Panc1 (cell line): ENCODE results near the gene DEPDC5. TPM values are rescaled to one million over a fixed set of nuclear protein-coding genes. Genes with fewer than 3 reads are reported as not detected.

Experiments
- ATAC-seq: fragments of 200-7000 bp; cut with Tn5 transposase; 2 replicates; pipeline ENCODE4 v1.9.1; 2020; ENCODE audit warnings: mild to moderate bottlenecking, moderate library complexity
- BruUV-seq: library from RNA; stranded (reverse); fragments of 400-500 nt; replicated peaks from 2 replicates; lab custom pipeline; 2021; lab: Mats Ljungman, UMichigan
- CTCF ChIA-PET: fragments of 300-600 bp; sonication (Branson Sonifier 250); formaldehyde crosslinking; loops from one replicate; lab custom pipeline; 2022; ENCODE audit warnings: antibody characterized with exemption; lab: Charles Lee
- POLR2A ChIA-PET: fragments of 300-600 bp; sonication (Branson Sonifier 250); formaldehyde crosslinking; loops from one replicate; lab custom pipeline; 2022; ENCODE audit warnings: antibody characterized with exemption; lab: Charles Lee
- DNase-seq: peaks from one replicate; pipeline ENCODE4 v3.0.0-alpha.2; 2010; ENCODE audit warnings: low read depth, low spot score
- H3K27ac ChIP-seq: 2 replicates; pipeline ENCODE4 v1.5.1; 2011; ENCODE audit warnings: mild to moderate bottlenecking, low read length, inconsistent platforms
- H3K27me3 ChIP-seq: fragments of 200-500 bp; sonication (Bioruptor generic); 2 replicates; pipeline ENCODE4 v1.6.0; 2014; ENCODE audit warnings: low read length, inconsistent platforms; ENCODE audit not compliant: control insufficient read depth, insufficient read depth
- H3K36me3 ChIP-seq: fragments of 200-500 bp; sonication (Bioruptor generic); 2 replicates; pipeline ENCODE4 v1.5.1; 2014; ENCODE audit warnings: inconsistent platforms, mild to moderate bottlenecking, low read length, moderate library complexity; ENCODE audit not compliant: control insufficient read depth, insufficient read depth
- H3K4me1 ChIP-seq: 2 replicates; pipeline ENCODE4 v1.5.1; 2011; ENCODE audit warnings: inconsistent platforms, mild to moderate bottlenecking, low read length, moderate library complexity; ENCODE audit not compliant: control insufficient read depth, insufficient read depth
- H3K4me3 ChIP-seq, 2 experiments: 2 replicates each; pipeline ENCODE4 v1.5.1; 2011 to 2012; ENCODE audit warnings: low read depth in 2 of 2, low read length in 2 of 2, mild to moderate bottlenecking in 2 of 2, inconsistent platforms in 1 of 2, moderate library complexity in 1 of 2
- H3K9me3 ChIP-seq: fragments of 200-500 bp; sonication (Bioruptor generic); 2 replicates; pipeline ENCODE4 v1.5.1; 2014; ENCODE audit warnings: low read depth, mild to moderate bottlenecking, inconsistent platforms, low read length, moderate library complexity; ENCODE audit not compliant: control insufficient read depth, insufficient read depth
- POLR2AphosphoS5 ChIP-seq: IDR thresholded peaks from 2 replicates; pipeline ENCODE4 v1.6.1; 2012; ENCODE audit warnings: mild to moderate bottlenecking, low read depth, low read length, moderate library complexity
- SIN3A ChIP-seq: IDR thresholded peaks from 2 replicates; pipeline ENCODE4 v1.6.1; 2012; ENCODE audit warnings: low read depth, mild to moderate bottlenecking, low read length, moderate library complexity, borderline replicate concordance; ENCODE audit not compliant: insufficient read depth
- TCF7L2 ChIP-seq: IDR thresholded peaks from 2 replicates; pipeline ENCODE4 v1.6.1; 2011; ENCODE audit warnings: mild to moderate bottlenecking, low read depth, low read length, inconsistent platforms
- in situ Hi-C: cut with HindIII; loops from 2 replicates; pipeline ENCODE4 v1.10.0; 2016; ENCODE audit warnings: low sequenced_read_pairs, low pct_unique_long_range_greater_than_20kb
- intact Hi-C: fragments of 100-400 bp; cut with micrococcal nuclease; formaldehyde crosslinking; loops from one replicate; pipeline ENCODE4 v1.10.0; 2022; ENCODE audit not compliant: unreplicated experiment
- total RNA-seq: library from RNA; stranded (reverse); gene quantifications from one replicate; pipeline ENCODE4 v1.2.1, GENCODE V29; 2021; ENCODE audit not compliant: unreplicated experiment
- TF ChIP-seq, protein P1 (sequence below): fragments of 450-650 bp; IDR thresholded peaks from 2 replicates; pipeline ENCODE4 v1.5.1; 2017; ENCODE audit warnings: mild to moderate bottlenecking
- TF ChIP-seq, protein P2 (sequence below), 2 experiments: IDR thresholded peaks; 2 replicates each; pipeline ENCODE4 v1.6.1; 2011 to 2012; ENCODE audit warnings: low read depth in 2 of 2, control low read depth in 1 of 2, low read length in 1 of 2, mild to moderate bottlenecking in 1 of 2, moderate library complexity in 1 of 2; ENCODE audit not compliant: insufficient read depth in 1 of 2

Gene DEPDC5
- total RNA-seq, 1 experiment from 2014 or later: 20.2 TPM

DNA sequence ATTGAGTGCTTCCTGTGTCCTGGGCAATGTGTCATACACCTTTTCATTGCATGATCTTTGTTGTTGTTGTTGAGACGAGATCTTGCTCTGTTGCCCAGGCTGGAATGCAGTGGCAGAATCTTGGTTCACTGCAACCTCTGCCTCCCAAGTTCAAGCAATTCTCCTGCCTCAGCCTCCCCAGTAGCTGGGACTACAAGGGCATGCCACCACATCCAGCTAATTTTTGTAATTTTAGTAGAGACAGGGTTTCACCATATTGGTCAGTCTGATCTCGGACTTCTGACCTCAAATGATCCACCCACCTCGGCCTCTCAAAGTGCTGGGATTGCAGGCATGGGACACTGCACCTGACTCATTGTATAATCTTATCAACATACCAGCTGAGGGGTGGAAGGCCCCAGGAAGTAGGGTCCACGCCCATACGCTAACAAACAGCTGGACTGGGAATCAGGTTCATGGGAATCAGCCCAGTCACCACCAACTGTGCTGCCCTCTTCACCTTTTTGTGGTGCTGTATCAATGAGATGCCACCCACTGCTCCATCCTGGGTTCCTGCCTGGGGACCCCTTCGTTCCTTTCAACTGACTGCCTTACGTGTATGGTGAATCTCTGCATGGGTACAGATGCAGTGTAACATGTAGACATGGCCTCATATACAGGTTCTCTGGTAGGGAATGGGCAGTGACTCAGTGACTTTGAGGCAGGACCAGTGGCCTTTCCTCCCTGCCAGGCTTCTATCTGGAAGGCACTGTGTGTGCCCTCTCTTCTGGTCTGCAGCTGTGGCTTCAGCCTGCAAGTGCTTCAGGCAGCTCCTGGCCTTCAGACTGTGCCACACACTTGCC is 158.0 kb downstream of the DEPDC5 start:
- Histone ChIP-seq H3K4me1 (no peaks in the 10 kb centered on the region), H3K4me3 (no peak overlapping the region), H3K27me3 (no peaks in the 10 kb centered on the region), H3K36me3 (no peaks in the 10 kb centered on the region), H3K27ac (no peak overlapping the region), H3K9me3 (no peaks in the 10 kb centered on the region)
- POLR2A ChIA-PET: no interaction called here
- intact Hi-C loops (no loop called here), in situ Hi-C loops (no loop called here)
- ATAC-seq (no peak), DNase-seq (no peak)
- CTCF ChIA-PET: no interaction called here
- TF ChIP-seq TCF7L2 (no peak), POLR2AphosphoS5 (no peak), SIN3A (no peak)
- TF ChIP-seq, protein P1, sequence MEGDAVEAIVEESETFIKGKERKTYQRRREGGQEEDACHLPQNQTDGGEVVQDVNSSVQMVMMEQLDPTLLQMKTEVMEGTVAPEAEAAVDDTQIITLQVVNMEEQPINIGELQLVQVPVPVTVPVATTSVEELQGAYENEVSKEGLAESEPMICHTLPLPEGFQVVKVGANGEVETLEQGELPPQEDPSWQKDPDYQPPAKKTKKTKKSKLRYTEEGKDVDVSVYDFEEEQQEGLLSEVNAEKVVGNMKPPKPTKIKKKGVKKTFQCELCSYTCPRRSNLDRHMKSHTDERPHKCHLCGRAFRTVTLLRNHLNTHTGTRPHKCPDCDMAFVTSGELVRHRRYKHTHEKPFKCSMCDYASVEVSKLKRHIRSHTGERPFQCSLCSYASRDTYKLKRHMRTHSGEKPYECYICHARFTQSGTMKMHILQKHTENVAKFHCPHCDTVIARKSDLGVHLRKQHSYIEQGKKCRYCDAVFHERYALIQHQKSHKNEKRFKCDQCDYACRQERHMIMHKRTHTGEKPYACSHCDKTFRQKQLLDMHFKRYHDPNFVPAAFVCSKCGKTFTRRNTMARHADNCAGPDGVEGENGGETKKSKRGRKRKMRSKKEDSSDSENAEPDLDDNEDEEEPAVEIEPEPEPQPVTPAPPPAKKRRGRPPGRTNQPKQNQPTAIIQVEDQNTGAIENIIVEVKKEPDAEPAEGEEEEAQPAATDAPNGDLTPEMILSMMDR: no peak
- TF ChIP-seq, protein P2, sequence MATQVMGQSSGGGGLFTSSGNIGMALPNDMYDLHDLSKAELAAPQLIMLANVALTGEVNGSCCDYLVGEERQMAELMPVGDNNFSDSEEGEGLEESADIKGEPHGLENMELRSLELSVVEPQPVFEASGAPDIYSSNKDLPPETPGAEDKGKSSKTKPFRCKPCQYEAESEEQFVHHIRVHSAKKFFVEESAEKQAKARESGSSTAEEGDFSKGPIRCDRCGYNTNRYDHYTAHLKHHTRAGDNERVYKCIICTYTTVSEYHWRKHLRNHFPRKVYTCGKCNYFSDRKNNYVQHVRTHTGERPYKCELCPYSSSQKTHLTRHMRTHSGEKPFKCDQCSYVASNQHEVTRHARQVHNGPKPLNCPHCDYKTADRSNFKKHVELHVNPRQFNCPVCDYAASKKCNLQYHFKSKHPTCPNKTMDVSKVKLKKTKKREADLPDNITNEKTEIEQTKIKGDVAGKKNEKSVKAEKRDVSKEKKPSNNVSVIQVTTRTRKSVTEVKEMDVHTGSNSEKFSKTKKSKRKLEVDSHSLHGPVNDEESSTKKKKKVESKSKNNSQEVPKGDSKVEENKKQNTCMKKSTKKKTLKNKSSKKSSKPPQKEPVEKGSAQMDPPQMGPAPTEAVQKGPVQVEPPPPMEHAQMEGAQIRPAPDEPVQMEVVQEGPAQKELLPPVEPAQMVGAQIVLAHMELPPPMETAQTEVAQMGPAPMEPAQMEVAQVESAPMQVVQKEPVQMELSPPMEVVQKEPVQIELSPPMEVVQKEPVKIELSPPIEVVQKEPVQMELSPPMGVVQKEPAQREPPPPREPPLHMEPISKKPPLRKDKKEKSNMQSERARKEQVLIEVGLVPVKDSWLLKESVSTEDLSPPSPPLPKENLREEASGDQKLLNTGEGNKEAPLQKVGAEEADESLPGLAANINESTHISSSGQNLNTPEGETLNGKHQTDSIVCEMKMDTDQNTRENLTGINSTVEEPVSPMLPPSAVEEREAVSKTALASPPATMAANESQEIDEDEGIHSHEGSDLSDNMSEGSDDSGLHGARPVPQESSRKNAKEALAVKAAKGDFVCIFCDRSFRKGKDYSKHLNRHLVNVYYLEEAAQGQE (IDR thresholded peaks at IDR 0.05; ENCODE audit: insufficient read depth in 1 of 2, low read depth in 2 of 2, low read length in 1 of 2): no peak
- BruUV-seq: no TSS peak

DNA sequence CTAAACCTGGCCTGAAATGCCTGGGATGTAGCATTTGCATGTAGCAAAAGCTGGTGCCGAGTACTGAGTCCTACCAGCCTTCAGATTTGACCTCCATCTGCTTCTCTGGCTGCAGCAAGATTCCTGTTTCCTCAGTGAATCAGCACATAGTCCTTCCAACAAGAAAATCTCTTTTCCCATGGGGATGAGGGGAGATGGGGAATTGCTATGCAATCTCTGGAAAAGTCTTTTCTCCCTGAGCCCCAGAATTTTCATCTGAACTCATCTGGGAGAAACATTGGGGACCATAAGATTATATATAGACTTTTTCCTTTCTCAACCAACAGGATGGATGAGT is 158.6 kb downstream of the DEPDC5 start:
- ATAC-seq (no peak), DNase-seq (no peak)
- TF ChIP-seq TCF7L2: no peak
- no peak for TF ChIP-seq SIN3A
- no peak for TF ChIP-seq POLR2AphosphoS5
- TF ChIP-seq, protein P1: no peak
- TF ChIP-seq, protein P2 (IDR thresholded peaks at IDR 0.05; ENCODE audit: insufficient read depth in 1 of 2, low read depth in 2 of 2, low read length in 1 of 2): no peak
- no peaks in the 10 kb centered on the region for H3K36me3 ChIP-seq
- H3K27ac ChIP-seq: no peak overlapping the region
- no peak overlapping the region for H3K4me3 ChIP-seq
- CTCF ChIA-PET: interaction anchor here (0.6 kb wide), 1 partner anchor 34 kb away, joined by 5 read pairs; no protein-coding TSS in a partner anchor
- no TSS peak for BruUV-seq
- no peaks in the 10 kb centered on the region for H3K27me3 ChIP-seq
- in situ Hi-C loops (no loop called here), intact Hi-C loops (no loop called here)
- H3K9me3 ChIP-seq: no peaks in the 10 kb centered on the region
- H3K4me1 ChIP-seq: no peaks in the 10 kb centered on the region
- POLR2A ChIA-PET: no interaction called here
